OCI-LY3 (cell line): ENCODE measurements around the gene TPD52L2.

Experiments
- H2AFZ ChIP-seq: fragments of 200-600, 300-600 bp; shearing (Covaris generic); 2 replicates; pipeline ENCODE4 v1.6.0; 2014; ENCODE audit warnings: antibody characterized with exemption, low read depth, low read length
- H3K27ac ChIP-seq: fragments of 200-600, 300-600 bp; sonication (generic); 2 replicates; pipeline ENCODE4 v1.5.1; 2014; ENCODE audit warnings: mild to moderate bottlenecking, low read length, moderate library complexity, mixed read lengths
- H3K27me3 ChIP-seq: fragments of 200-600, 300-600 bp; sonication (generic); 2 replicates; pipeline ENCODE4 v1.6.1; 2014; ENCODE audit warnings: low read depth, low read length, mixed read lengths
- H3K36me3 ChIP-seq: fragments of 200-600, 300-600 bp; sonication (generic); replicated peaks from 2 replicates; pipeline ENCODE3; 2014; ENCODE audit warnings: low read depth, low read length, mixed read lengths
- H3K4me1 ChIP-seq: fragments of 300-600, 200-600 bp; sonication (generic); 2 replicates; pipeline ENCODE4 v1.6.1; 2014; ENCODE audit warnings: low read length, mixed read lengths
- H3K4me2 ChIP-seq: fragments of 200-600, 300-600 bp; sonication (generic); 2 replicates; pipeline ENCODE4 v1.6.1; 2014; ENCODE audit warnings: low read length, mixed read lengths
- H3K4me3 ChIP-seq: fragments of 300-600, 200-600 bp; sonication (generic); 2 replicates; pipeline ENCODE4 v1.5.1; 2014; ENCODE audit warnings: antibody characterized with exemption, mild to moderate bottlenecking, low read length, moderate library complexity
- H3K79me2 ChIP-seq: fragments of 300-600, 200-600 bp; shearing (Covaris generic); 2 replicates; pipeline ENCODE4 v1.6.1; 2014; ENCODE audit warnings: mild to moderate bottlenecking, low read length, mixed read lengths
- H3K9ac ChIP-seq: fragments of 300-600, 200-600 bp; shearing (Covaris generic); 2 replicates; pipeline ENCODE4 v1.6.0; 2014; ENCODE audit warnings: mild to moderate bottlenecking, low read length, moderate library complexity
- H3K9me3 ChIP-seq: fragments of 200-600, 300-600 bp; shearing (Covaris generic); 2 replicates; pipeline ENCODE4 v1.6.1; 2014; ENCODE audit warnings: low read length, mixed read lengths; ENCODE audit not compliant: insufficient read depth
- H4K20me1 ChIP-seq: fragments of 200-600, 300-600 bp; sonication (generic); 2 replicates; pipeline ENCODE4 v1.6.1; 2016; ENCODE audit warnings: low read length, mixed read lengths; ENCODE audit not compliant: insufficient read depth
- CTCF ChIP-seq: fragments of 200-600, 300-600 bp; sonication (generic); IDR thresholded peaks from 2 replicates; pipeline ENCODE4 v1.5.1; 2014; ENCODE audit warnings: antibody characterized with exemption, low read length, low read depth
- EZH2phosphoT487 ChIP-seq: fragments of 200-600 bp; shearing (Covaris generic); IDR thresholded peaks from 2 replicates; pipeline ENCODE4 v1.6.1; 2018; ENCODE audit warnings: antibody characterized with exemption, mixed run types, low read depth

The TPD52L2 gene

GRCh38 chr20:63846888-63847236 is 18.2 kb upstream of the TPD52L2 start:
- Histone ChIP-seq H2AFZ (no peak overlapping the region), H3K4me3 (no peak overlapping the region), H3K27ac (no peak overlapping the region), H3K36me3 (no peaks in the 10 kb centered on the region), H3K27me3 (peaks cover 23% of the 10 kb centered on the region), H3K79me2 (no peaks in the 10 kb centered on the region), H3K4me2 (no peak overlapping the region), H4K20me1 (no peaks in the 10 kb centered on the region), H3K9me3 (no peaks in the 10 kb centered on the region), H3K9ac (no peak overlapping the region), H3K4me1 (peaks cover 38% of the 10 kb centered on the region)
- TF ChIP-seq EZH2phosphoT487 (no peak), CTCF (no peak)

GRCh38 chr20:63847237-63848002 is 17.6 kb upstream of the TPD52L2 start:
- Histone ChIP-seq H3K4me3 (no peak overlapping the region), H3K4me1 (peaks cover 32% of the 10 kb centered on the region), H4K20me1 (no peaks in the 10 kb centered on the region), H3K4me2 (no peak overlapping the region), H3K79me2 (no peaks in the 10 kb centered on the region), H2AFZ (no peak overlapping the region), H3K27me3 (peaks cover 23% of the 10 kb centered on the region), H3K36me3 (no peaks in the 10 kb centered on the region), H3K27ac (no peak overlapping the region), H3K9me3 (no peaks in the 10 kb centered on the region), H3K9ac (no peak overlapping the region)
- TF ChIP-seq EZH2phosphoT487 (no peak), CTCF (no peak)

- Histone ChIP-seq H3K79me2 (no peaks in the 10 kb centered on the region), H3K4me1 (peaks cover 26% of the 10 kb centered on the region), H3K9ac (no peak overlapping the region), H3K27me3 (peaks cover 23% of the 10 kb centered on the region), H3K27ac (no peak overlapping the region), H4K20me1 (no peaks in the 10 kb centered on the region), H3K4me3 (no peak overlapping the region), H3K4me2 (no peak overlapping the region), H3K9me3 (no peaks in the 10 kb centered on the region), H2AFZ (no peak overlapping the region), H3K36me3 (no peaks in the 10 kb centered on the region)
- no peak for TF ChIP-seq EZH2phosphoT487
- TF ChIP-seq CTCF = no peak
Measured at GRCh38 chr20:63848003-63848911, 16.8 kb upstream of the TPD52L2 start.
